CD4-positive, alpha-beta T cell (primary cell): Measurements from ENCODE around the gene VIM. TPM values are rescaled to one million over a fixed set of nuclear protein-coding genes. Genes with fewer than 3 reads are reported as not detected.
A peak's percentile ranks its signal among the peaks of the same experiment; 100 is the strongest.

Source experiments
- ATAC-seq: fragments of 200-7000 bp; cut with Tn5 transposase; one replicate; pipeline ENCODE4 v1.10.0; 2022; ENCODE audit warnings: mild to moderate bottlenecking; ENCODE audit not compliant: poor library complexity
- CTCF ChIA-PET: fragments of 350-600 bp; sonication (Branson Sonifier 250); formaldehyde crosslinking; loops from one replicate; lab custom pipeline; 2021; ENCODE audit warnings: antibody characterized with exemption, inconsistent platforms; lab: Charles Lee
- POLR2A ChIA-PET: fragments of 350-600 bp; sonication (Branson Sonifier 250); formaldehyde crosslinking; loops from one replicate; lab custom pipeline; 2021; ENCODE audit warnings: antibody characterized with exemption, inconsistent platforms; lab: Charles Lee
- DNase-seq, 14 experiments: peaks; one replicate each; pipeline ENCODE4 v3.0.0-alpha.2; 2013 to 2020; ENCODE audit warnings: mixed read lengths in 2 of 14
- H3K27ac ChIP-seq, 2 donors: one replicate each; pipeline versions ENCODE4 v1.5.1 to v1.7.0; 2013; ENCODE audit warnings: low read length in 2 of 2, low read depth in 1 of 2, mild to moderate bottlenecking in 1 of 2
- H3K27me3 ChIP-seq, 2 experiments: 1 replicate in 1 of 2; 2 replicates in 1 of 2; pipeline versions ENCODE4 v1.6.1 to v1.7.0; 2013; ENCODE audit warnings: low read length in 2 of 2, control low read depth in 1 of 2, mild to moderate bottlenecking in 1 of 2, moderate library complexity in 1 of 2; ENCODE audit not compliant: insufficient read depth in 2 of 2, control insufficient read depth in 1 of 2
- H3K36me3 ChIP-seq: one replicate; pipeline ENCODE4 v1.6.1; 2013; ENCODE audit warnings: low read length, control low read depth; ENCODE audit not compliant: insufficient read depth
- H3K4me1 ChIP-seq: one replicate; pipeline ENCODE4 v1.6.1; 2013; ENCODE audit warnings: low read length, control low read depth; ENCODE audit not compliant: insufficient read depth
- H3K4me3 ChIP-seq: one replicate; pipeline ENCODE4 v1.5.1; 2013; ENCODE audit warnings: mild to moderate bottlenecking, low read length, moderate library complexity
- H3K9me3 ChIP-seq, 2 experiments: 1 replicate in 1 of 2; 2 replicates in 1 of 2; pipeline versions ENCODE4 v1.6.1 to v1.7.0; 2013; ENCODE audit warnings: low read length in 2 of 2, mild to moderate bottlenecking in 2 of 2, control low read depth in 1 of 2, moderate library complexity in 1 of 2; ENCODE audit not compliant: control insufficient read depth in 1 of 2, insufficient read depth in 1 of 2
- H3K27ac Mint-ChIP-seq: one replicate; pipeline ENCODE4 v1.8.0; 2020; ENCODE audit warnings: mixed read lengths
- H3K27me3 Mint-ChIP-seq: one replicate; pipeline ENCODE4 v1.8.0; 2021; ENCODE audit warnings: mixed read lengths
- H3K36me3 Mint-ChIP-seq: one replicate; pipeline ENCODE4 v1.8.0; 2021; ENCODE audit warnings: low read depth, mixed read lengths
- H3K4me1 Mint-ChIP-seq: one replicate; pipeline ENCODE4 v1.8.0; 2021; ENCODE audit warnings: low read depth, mixed read lengths
- H3K4me3 Mint-ChIP-seq: one replicate; pipeline ENCODE4 v1.8.0; 2020; ENCODE audit warnings: mild to moderate bottlenecking, mixed read lengths
- H3K9me3 Mint-ChIP-seq: one replicate; pipeline ENCODE4 v1.8.0; 2020; ENCODE audit warnings: mixed read lengths
- intact Hi-C, 2 experiments: fragments of 100-400 bp; cut with DNase I in 1 of 2; cut with micrococcal nuclease in 1 of 2; formaldehyde crosslinking; loops; one replicate each; pipeline versions ENCODE4 v1.15.1 to v1.9.0; 2023 to 2025; cut with DNase I, micrococcal nuclease
- total RNA-seq, 174 experiments: library from RNA in 2 of 174; stranded (reverse) in 2 of 174; gene quantifications; one replicate each; pipeline ENCODE4 v1.2.3 and lab custom pipeline; 2021 to 2026
- TF ChIP-seq, protein P1 (sequence below): fragments of 200-600 bp; IDR thresholded peaks from one replicate; pipeline ENCODE4 v1.8.0; 2022; ENCODE audit warnings: antibody characterized with exemption, mild to moderate bottlenecking

VIM gene
- total RNA-seq, 2 experiments from 2014 or later: 1,576 to 1,603 TPM

DNA sequence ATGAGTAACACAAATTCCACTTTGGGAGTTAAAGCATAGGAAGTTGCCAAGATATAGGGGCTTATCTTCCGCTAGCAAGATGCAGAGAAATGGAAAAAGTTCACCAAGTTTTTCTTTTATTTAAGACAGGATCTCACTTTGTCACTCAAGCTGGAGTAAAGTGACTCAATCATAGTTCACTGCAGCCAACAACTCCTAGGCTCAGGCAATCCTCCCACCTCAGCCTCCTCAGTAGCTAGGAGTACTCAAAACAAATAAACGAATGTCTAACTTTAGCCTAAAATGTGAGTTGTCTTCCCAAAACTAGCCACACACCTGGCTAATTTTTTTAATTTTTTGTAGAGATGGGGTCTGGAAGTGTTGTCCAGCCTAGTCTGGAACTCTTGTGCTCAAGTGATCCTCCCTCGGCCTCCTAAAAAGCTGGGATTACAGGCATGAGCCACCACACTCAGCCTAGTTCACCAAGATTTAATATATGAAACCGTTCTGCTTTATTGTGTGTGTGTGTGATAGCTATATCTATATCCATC lies 9.9 kb downstream of the VIM start:
- Histone ChIP-seq H3K27ac (no peak overlapping the region), H3K27me3 (no peaks in the 10 kb centered on the region), H3K36me3 (peaks cover 52% of the 10 kb centered on the region), H3K4me3 (no peak overlapping the region), H3K4me1 (peaks cover 34% of the 10 kb centered on the region), H3K9me3 (no peaks in the 10 kb centered on the region)
- peak in 1 of 14 experiments; percentile 8 for DNase-seq
- Mint-ChIP-seq H3K27ac (peak overlapping the region; percentile 30), H3K4me3 (no peak overlapping the region), H3K4me1 (peaks cover 64% of the 10 kb centered on the region), H3K9me3 (no peaks in the 10 kb centered on the region), H3K36me3 (peaks cover 61% of the 10 kb centered on the region), H3K27me3 (no peaks in the 10 kb centered on the region)
- CTCF ChIA-PET: interaction anchor here (0.6 to 1.8 kb wide), 3 partner anchors 32 to 43 kb away, joined by 3 to 6 read pairs (median 4); partner anchors contain the start of gene TRDMT1
- intact Hi-C loops: no loop called here
- peak; percentile 32 for ATAC-seq
- TF ChIP-seq, protein P1, sequence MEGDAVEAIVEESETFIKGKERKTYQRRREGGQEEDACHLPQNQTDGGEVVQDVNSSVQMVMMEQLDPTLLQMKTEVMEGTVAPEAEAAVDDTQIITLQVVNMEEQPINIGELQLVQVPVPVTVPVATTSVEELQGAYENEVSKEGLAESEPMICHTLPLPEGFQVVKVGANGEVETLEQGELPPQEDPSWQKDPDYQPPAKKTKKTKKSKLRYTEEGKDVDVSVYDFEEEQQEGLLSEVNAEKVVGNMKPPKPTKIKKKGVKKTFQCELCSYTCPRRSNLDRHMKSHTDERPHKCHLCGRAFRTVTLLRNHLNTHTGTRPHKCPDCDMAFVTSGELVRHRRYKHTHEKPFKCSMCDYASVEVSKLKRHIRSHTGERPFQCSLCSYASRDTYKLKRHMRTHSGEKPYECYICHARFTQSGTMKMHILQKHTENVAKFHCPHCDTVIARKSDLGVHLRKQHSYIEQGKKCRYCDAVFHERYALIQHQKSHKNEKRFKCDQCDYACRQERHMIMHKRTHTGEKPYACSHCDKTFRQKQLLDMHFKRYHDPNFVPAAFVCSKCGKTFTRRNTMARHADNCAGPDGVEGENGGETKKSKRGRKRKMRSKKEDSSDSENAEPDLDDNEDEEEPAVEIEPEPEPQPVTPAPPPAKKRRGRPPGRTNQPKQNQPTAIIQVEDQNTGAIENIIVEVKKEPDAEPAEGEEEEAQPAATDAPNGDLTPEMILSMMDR: no peak
- POLR2A ChIA-PET: interaction anchor here (1.1 to 2.1 kb wide), 3 partner anchors 8 to 37 kb away, joined by 3 to 8 read pairs (median 3); no protein-coding TSS in a partner anchor

DNA sequence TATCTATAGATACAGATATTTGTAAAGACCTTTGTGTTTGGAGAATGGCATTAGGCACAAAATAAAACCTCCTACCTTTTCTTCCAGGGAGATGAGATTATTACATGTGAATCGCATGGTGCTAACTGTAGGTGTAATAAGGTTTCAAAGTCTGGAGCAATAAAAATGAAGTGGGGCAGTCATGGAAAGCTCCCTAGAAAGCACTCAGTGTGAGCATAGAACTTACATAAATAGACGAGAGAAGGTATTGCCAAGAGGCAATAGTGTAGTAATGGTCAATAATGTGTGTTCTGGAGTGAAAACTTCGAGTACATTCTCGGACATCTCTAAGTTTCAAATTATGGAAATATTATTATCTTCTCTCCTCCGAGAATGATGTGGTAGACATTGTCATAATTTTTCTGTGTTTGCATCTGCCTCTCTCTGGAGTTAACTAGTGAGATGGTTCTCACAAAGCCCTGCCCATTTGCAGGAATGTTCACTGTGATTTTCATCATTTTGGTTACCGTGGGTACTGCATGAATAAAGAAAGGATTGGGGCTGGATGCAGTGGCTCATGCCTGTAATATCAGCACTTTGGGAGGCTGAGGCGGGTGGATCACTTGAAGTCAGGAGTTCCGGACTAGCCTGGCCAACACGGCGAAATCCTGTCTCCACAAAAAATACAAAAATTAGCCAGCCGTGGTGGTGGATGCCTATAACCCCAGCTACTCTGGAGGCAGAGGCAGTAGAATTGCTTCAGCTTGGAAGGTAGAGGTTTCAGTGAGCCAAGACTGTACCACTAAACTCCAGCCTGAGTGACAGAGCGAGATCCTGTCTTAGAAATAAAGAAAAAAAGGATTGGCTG lies 10.6 kb downstream of the VIM start:
- ChIA-PET POLR2A (interaction anchor here (1.1 to 2.1 kb wide), 3 partner anchors 8 to 38 kb away, joined by 3 to 8 read pairs (median 3); no protein-coding TSS in a partner anchor), CTCF (interaction anchor here (0.6 to 1.4 kb wide), 2 partner anchors 37 to 44 kb away, joined by 3 to 4 read pairs; partner anchors contain the start of gene TRDMT1)
- Mint-ChIP-seq H3K9me3 (no peaks in the 10 kb centered on the region), H3K27ac (peak overlapping the region; percentile 30), H3K4me1 (peaks cover 58% of the 10 kb centered on the region), H3K27me3 (no peaks in the 10 kb centered on the region), H3K36me3 (peaks cover 54% of the 10 kb centered on the region), H3K4me3 (no peak overlapping the region)
- Histone ChIP-seq H3K27me3 (no peaks in the 10 kb centered on the region), H3K4me3 (no peak overlapping the region), H3K27ac (no peak overlapping the region), H3K4me1 (peaks cover 29% of the 10 kb centered on the region), H3K9me3 (no peaks in the 10 kb centered on the region), H3K36me3 (peaks cover 45% of the 10 kb centered on the region)
- ATAC-seq: peak; percentile 17
- peak in 2 of 14 experiments; percentile 11 to 44 for DNase-seq
- intact Hi-C loops: no loop called here
- TF ChIP-seq, protein P1: no peak

GRCh38 chr10:17239345-17240085 lies 11.5 kb downstream of the VIM start:
- no peak overlapping the region for H3K4me3 Mint-ChIP-seq
- H3K9me3 ChIP-seq: no peaks in the 10 kb centered on the region
- TF ChIP-seq, protein P1: no peak
- H3K27ac Mint-ChIP-seq: peak overlapping the region; percentile 30
- ChIA-PET CTCF (no interaction called here), POLR2A (interaction anchor here (2.1 to 4.6 kb wide), 2 partner anchors 10 kb away, joined by 8 to 28 read pairs; partner anchors contain the start of gene VIM)
- H3K36me3 ChIP-seq: peaks cover 36% of the 10 kb centered on the region
- ATAC-seq (no peak), DNase-seq (no peak)
- H3K4me1 Mint-ChIP-seq: peaks cover 51% of the 10 kb centered on the region
- H3K4me1 ChIP-seq: peaks cover 21% of the 10 kb centered on the region
- no peak overlapping the region for H3K4me3 ChIP-seq
- H3K27ac ChIP-seq: no peak overlapping the region
- H3K27me3 Mint-ChIP-seq: no peaks in the 10 kb centered on the region
- H3K36me3 Mint-ChIP-seq: peaks cover 45% of the 10 kb centered on the region
- intact Hi-C loops: loop anchor here in 1 of 2 experiments (5.0 kb wide), 1 partner anchor 347 kb away; no protein-coding TSS in a partner anchor
- H3K27me3 ChIP-seq: no peaks in the 10 kb centered on the region
- no peaks in the 10 kb centered on the region for H3K9me3 Mint-ChIP-seq
